Panc1 (cell line): ENCODE data around the gene RIN2. TPM values are rescaled to one million over a fixed set of nuclear protein-coding genes. Genes with fewer than 3 reads are reported as not detected.
"Not testable (repeated sequence)": the region's sequence is repeated elsewhere in the genome, so short reads cannot be mapped to it uniquely, and the experiment has no call there.

Experiments used
- ATAC-seq: fragments of 200-7000 bp; cut with Tn5 transposase; 2 replicates; pipeline ENCODE4 v1.9.1; 2020; ENCODE audit warnings: mild to moderate bottlenecking, moderate library complexity
- BruUV-seq: library from RNA; stranded (reverse); fragments of 400-500 nt; replicated peaks from 2 replicates; lab custom pipeline; 2021; lab: Mats Ljungman, UMichigan
- CTCF ChIA-PET: fragments of 300-600 bp; sonication (Branson Sonifier 250); formaldehyde crosslinking; loops from one replicate; lab custom pipeline; 2022; ENCODE audit warnings: antibody characterized with exemption; lab: Charles Lee
- POLR2A ChIA-PET: fragments of 300-600 bp; sonication (Branson Sonifier 250); formaldehyde crosslinking; loops from one replicate; lab custom pipeline; 2022; ENCODE audit warnings: antibody characterized with exemption; lab: Charles Lee
- DNase-seq: peaks from one replicate; pipeline ENCODE4 v3.0.0-alpha.2; 2010; ENCODE audit warnings: low read depth, low spot score
- H3K27ac ChIP-seq: 2 replicates; pipeline ENCODE4 v1.5.1; 2011; ENCODE audit warnings: mild to moderate bottlenecking, low read length, inconsistent platforms
- H3K27me3 ChIP-seq: fragments of 200-500 bp; sonication (Bioruptor generic); 2 replicates; pipeline ENCODE4 v1.6.0; 2014; ENCODE audit warnings: low read length, inconsistent platforms; ENCODE audit not compliant: control insufficient read depth, insufficient read depth
- H3K36me3 ChIP-seq: fragments of 200-500 bp; sonication (Bioruptor generic); 2 replicates; pipeline ENCODE4 v1.5.1; 2014; ENCODE audit warnings: inconsistent platforms, mild to moderate bottlenecking, low read length, moderate library complexity; ENCODE audit not compliant: control insufficient read depth, insufficient read depth
- H3K4me1 ChIP-seq: 2 replicates; pipeline ENCODE4 v1.5.1; 2011; ENCODE audit warnings: inconsistent platforms, mild to moderate bottlenecking, low read length, moderate library complexity; ENCODE audit not compliant: control insufficient read depth, insufficient read depth
- H3K4me3 ChIP-seq, 2 experiments: 2 replicates each; pipeline ENCODE4 v1.5.1; 2011 to 2012; ENCODE audit warnings: low read depth in 2 of 2, low read length in 2 of 2, mild to moderate bottlenecking in 2 of 2, inconsistent platforms in 1 of 2, moderate library complexity in 1 of 2
- H3K9me3 ChIP-seq: fragments of 200-500 bp; sonication (Bioruptor generic); 2 replicates; pipeline ENCODE4 v1.5.1; 2014; ENCODE audit warnings: low read depth, mild to moderate bottlenecking, inconsistent platforms, low read length, moderate library complexity; ENCODE audit not compliant: control insufficient read depth, insufficient read depth
- CTCF ChIP-seq: fragments of 450-650 bp; IDR thresholded peaks from 2 replicates; pipeline ENCODE4 v1.5.1; 2017; ENCODE audit warnings: mild to moderate bottlenecking
- POLR2AphosphoS5 ChIP-seq: IDR thresholded peaks from 2 replicates; pipeline ENCODE4 v1.6.1; 2012; ENCODE audit warnings: mild to moderate bottlenecking, low read depth, low read length, moderate library complexity
- REST ChIP-seq, 2 experiments: IDR thresholded peaks; 2 replicates each; pipeline ENCODE4 v1.6.1; 2011 to 2012; ENCODE audit warnings: low read depth in 2 of 2, control low read depth in 1 of 2, low read length in 1 of 2, mild to moderate bottlenecking in 1 of 2, moderate library complexity in 1 of 2; ENCODE audit not compliant: insufficient read depth in 1 of 2
- SIN3A ChIP-seq: IDR thresholded peaks from 2 replicates; pipeline ENCODE4 v1.6.1; 2012; ENCODE audit warnings: low read depth, mild to moderate bottlenecking, low read length, moderate library complexity, borderline replicate concordance; ENCODE audit not compliant: insufficient read depth
- TCF7L2 ChIP-seq: IDR thresholded peaks from 2 replicates; pipeline ENCODE4 v1.6.1; 2011; ENCODE audit warnings: mild to moderate bottlenecking, low read depth, low read length, inconsistent platforms
- in situ Hi-C: cut with HindIII; loops from 2 replicates; pipeline ENCODE4 v1.10.0; 2016; ENCODE audit warnings: low sequenced_read_pairs, low pct_unique_long_range_greater_than_20kb
- intact Hi-C: fragments of 100-400 bp; cut with micrococcal nuclease; formaldehyde crosslinking; loops from one replicate; pipeline ENCODE4 v1.10.0; 2022; ENCODE audit not compliant: unreplicated experiment
- total RNA-seq: library from RNA; stranded (reverse); gene quantifications from one replicate; pipeline ENCODE4 v1.2.1, GENCODE V29; 2021; ENCODE audit not compliant: unreplicated experiment

The RIN2 gene
- total RNA-seq, 1 experiment from 2014 or later: 25.0 TPM

- no peak for ATAC-seq
- no peaks in the 10 kb centered on the region for H3K36me3 ChIP-seq
- H3K27me3 ChIP-seq: no peaks in the 10 kb centered on the region
- intact Hi-C loops: no loop called here
- H3K4me3 ChIP-seq: no peak overlapping the region
- ChIA-PET CTCF (no interaction called here), POLR2A (no interaction called here)
- no peak for DNase-seq
- in situ Hi-C loops: no loop called here
- no peak for TF ChIP-seq POLR2AphosphoS5
- no peak for TF ChIP-seq CTCF
- TF ChIP-seq REST (IDR thresholded peaks at IDR 0.05; ENCODE audit: insufficient read depth in 1 of 2, low read depth in 2 of 2, low read length in 1 of 2): no peak
- TF ChIP-seq TCF7L2: no peak
- TF ChIP-seq SIN3A: no peak
- no peak overlapping the region for H3K27ac ChIP-seq
- peaks cover 4% of the 10 kb centered on the region; the same call in 1 of the 2 replicates for H3K9me3 ChIP-seq
- no TSS peak for BruUV-seq
- H3K4me1 ChIP-seq: no peaks in the 10 kb centered on the region
Observed at GRCh38 chr20:19750101-19750606, 7.9 kb upstream of the RIN2 start.

- ATAC-seq: no peak
- Histone ChIP-seq H3K9me3 (peaks cover under 1% of the 10 kb centered on the region; the same call in 1 of the 2 replicates), H3K4me3 (no peak overlapping the region), H3K4me1 (no peaks in the 10 kb centered on the region), H3K36me3 (no peaks in the 10 kb centered on the region), H3K27ac (no peak overlapping the region), H3K27me3 (no peaks in the 10 kb centered on the region)
- ChIA-PET POLR2A (no interaction called here), CTCF (no interaction called here)
- TF ChIP-seq REST (IDR thresholded peaks at IDR 0.05; ENCODE audit: insufficient read depth in 1 of 2, low read depth in 2 of 2, low read length in 1 of 2) (no peak), TCF7L2 (no peak), SIN3A (no peak), POLR2AphosphoS5 (no peak), CTCF (no peak)
- in situ Hi-C loops (no loop called here), intact Hi-C loops (no loop called here)
- DNase-seq: no peak
- no TSS peak for BruUV-seq
Observed at GRCh38 chr20:19750907-19751636, 7.0 kb upstream of the RIN2 start.

GRCh38 chr20:19754201-19754600 lies 3.9 kb upstream of the RIN2 start:
- H3K36me3 ChIP-seq, BruUV-seq, CTCF ChIA-PET, ATAC-seq, H3K4me1 ChIP-seq, H3K27me3 ChIP-seq, intact Hi-C loops, in situ Hi-C loops, POLR2A ChIA-PET, DNase-seq, H3K27ac ChIP-seq, H3K4me3 ChIP-seq, H3K9me3 ChIP-seq: not testable (repeated sequence)
